HG03521 (cell line): ENCODE data around the gene GRM4.

Experiments used
- ATAC-seq: cut with Tn5 transposase; IDR thresholded peaks from one replicate; pipeline ENCODE4 v1.9.1; 2021; ENCODE audit warnings: mild to moderate bottlenecking, moderate library complexity; ENCODE audit not compliant: unreplicated experiment

GRM4 gene

GRCh38 chr6:34143196-34143883 is 2.5 kb downstream of the GRM4 start:
- no peak for ATAC-seq

GRCh38 chr6:34142061-34142998 is 3.6 kb downstream of the GRM4 start:
- no peak for ATAC-seq

GRCh38 chr6:34140075-34140474 is 5.8 kb downstream of the GRM4 start:
- no peak for ATAC-seq

GRCh38 chr6:34138914-34139510 is 6.9 kb downstream of the GRM4 start:
- ATAC-seq = no peak

- ATAC-seq = no peak
Observed at GRCh38 chr6:34138191-34138590, 7.7 kb downstream of the GRM4 start.

GRCh38 chr6:34135541-34135940 is 10.3 kb downstream of the GRM4 start:
- ATAC-seq = no peak

GRCh38 chr6:34132486-34133185 is 13.3 kb downstream of the GRM4 start:
- no peak for ATAC-seq

- no peak for ATAC-seq
Observed at GRCh38 chr6:34131326-34132290, 14.3 kb downstream of the GRM4 start.

- no peak for ATAC-seq
Observed at GRCh38 chr6:34130862-34131261, 15.0 kb downstream of the GRM4 start.

- ATAC-seq = no peak
Observed at GRCh38 chr6:34129753-34130152, 16.1 kb downstream of the GRM4 start.

GRCh38 chr6:34128045-34128444 is 17.8 kb downstream of the GRM4 start:
- no peak for ATAC-seq

GRCh38 chr6:34126419-34126818 is 19.5 kb downstream of the GRM4 start:
- ATAC-seq = no peak

- ATAC-seq = no peak
Observed at GRCh38 chr6:34125939-34126338, 19.9 kb downstream of the GRM4 start.

GRCh38 chr6:34120953-34121675 is 24.8 kb downstream of the GRM4 start:
- no peak for ATAC-seq

- ATAC-seq = no peak
Observed at GRCh38 chr6:34115915-34116314, 30.0 kb downstream of the GRM4 start.

- no peak for ATAC-seq
Observed at GRCh38 chr6:34115403-34115795, 30.5 kb downstream of the GRM4 start.

GRCh38 chr6:34114695-34115402 is 31.0 kb downstream of the GRM4 start:
- ATAC-seq = no peak

- no peak for ATAC-seq
Observed at GRCh38 chr6:34113532-34113931, 32.4 kb downstream of the GRM4 start.

- no peak for ATAC-seq
Observed at GRCh38 chr6:34112126-34112525, 33.8 kb downstream of the GRM4 start.
